ENCODE measurements around the gene SP1.
"Not testable (repeated sequence)": the region's sequence is repeated elsewhere in the genome, so short reads cannot be mapped to it uniquely, and the experiment has no call there.

GRCh38 chr12:53402351-53402750, 22.4 kb downstream of the SP1 start:
- not testable (repeated sequence) for TF ChIP-seq CTCF (IDR thresholded peaks at IDR 0.05; ENCODE audit: poor library complexity, severe bottlenecking); EP300 (conservative IDR thresholded peaks at IDR 0.05; ENCODE audit: poor library complexity, severe bottlenecking); POLR2AphosphoS5 (IDR thresholded peaks at IDR 0.05)
- TF ChIP-seq, protein P1, sequence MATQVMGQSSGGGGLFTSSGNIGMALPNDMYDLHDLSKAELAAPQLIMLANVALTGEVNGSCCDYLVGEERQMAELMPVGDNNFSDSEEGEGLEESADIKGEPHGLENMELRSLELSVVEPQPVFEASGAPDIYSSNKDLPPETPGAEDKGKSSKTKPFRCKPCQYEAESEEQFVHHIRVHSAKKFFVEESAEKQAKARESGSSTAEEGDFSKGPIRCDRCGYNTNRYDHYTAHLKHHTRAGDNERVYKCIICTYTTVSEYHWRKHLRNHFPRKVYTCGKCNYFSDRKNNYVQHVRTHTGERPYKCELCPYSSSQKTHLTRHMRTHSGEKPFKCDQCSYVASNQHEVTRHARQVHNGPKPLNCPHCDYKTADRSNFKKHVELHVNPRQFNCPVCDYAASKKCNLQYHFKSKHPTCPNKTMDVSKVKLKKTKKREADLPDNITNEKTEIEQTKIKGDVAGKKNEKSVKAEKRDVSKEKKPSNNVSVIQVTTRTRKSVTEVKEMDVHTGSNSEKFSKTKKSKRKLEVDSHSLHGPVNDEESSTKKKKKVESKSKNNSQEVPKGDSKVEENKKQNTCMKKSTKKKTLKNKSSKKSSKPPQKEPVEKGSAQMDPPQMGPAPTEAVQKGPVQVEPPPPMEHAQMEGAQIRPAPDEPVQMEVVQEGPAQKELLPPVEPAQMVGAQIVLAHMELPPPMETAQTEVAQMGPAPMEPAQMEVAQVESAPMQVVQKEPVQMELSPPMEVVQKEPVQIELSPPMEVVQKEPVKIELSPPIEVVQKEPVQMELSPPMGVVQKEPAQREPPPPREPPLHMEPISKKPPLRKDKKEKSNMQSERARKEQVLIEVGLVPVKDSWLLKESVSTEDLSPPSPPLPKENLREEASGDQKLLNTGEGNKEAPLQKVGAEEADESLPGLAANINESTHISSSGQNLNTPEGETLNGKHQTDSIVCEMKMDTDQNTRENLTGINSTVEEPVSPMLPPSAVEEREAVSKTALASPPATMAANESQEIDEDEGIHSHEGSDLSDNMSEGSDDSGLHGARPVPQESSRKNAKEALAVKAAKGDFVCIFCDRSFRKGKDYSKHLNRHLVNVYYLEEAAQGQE (IDR thresholded peaks at IDR 0.05; ENCODE audit: borderline replicate concordance): not testable (repeated sequence)

All from neural cell (in vitro differentiated cells).